ENCODE measurements around the gene SIPA1L3.
"Not testable (repeated sequence)": the region's sequence is repeated elsewhere in the genome, so short reads cannot be mapped to it uniquely, and the experiment has no call there.

SIPA1L3 gene

GRCh38 chr19:38047049-38047438, 140.0 kb downstream of the SIPA1L3 start:
- peak; percentile 51 for DNase-seq

GRCh38 chr19:38047641-38048040, 140.6 kb downstream of the SIPA1L3 start:
- DNase-seq = peak; percentile 34

- peak; percentile 65 for DNase-seq
Measured at GRCh38 chr19:38049105-38049649, 142.2 kb downstream of the SIPA1L3 start.

- no peak for DNase-seq
Measured at GRCh38 chr19:38055010-38055409, 148.0 kb downstream of the SIPA1L3 start.

GRCh38 chr19:38055655-38056521, 148.9 kb downstream of the SIPA1L3 start:
- DNase-seq = no peak

GRCh38 chr19:38056646-38057045, 149.6 kb downstream of the SIPA1L3 start:
- no peak for DNase-seq

GRCh38 chr19:38057959-38058690, 151.1 kb downstream of the SIPA1L3 start:
- DNase-seq = no peak

- DNase-seq = peak; percentile 59
Measured at GRCh38 chr19:38059897-38060296, 152.9 kb downstream of the SIPA1L3 start.

DNA sequence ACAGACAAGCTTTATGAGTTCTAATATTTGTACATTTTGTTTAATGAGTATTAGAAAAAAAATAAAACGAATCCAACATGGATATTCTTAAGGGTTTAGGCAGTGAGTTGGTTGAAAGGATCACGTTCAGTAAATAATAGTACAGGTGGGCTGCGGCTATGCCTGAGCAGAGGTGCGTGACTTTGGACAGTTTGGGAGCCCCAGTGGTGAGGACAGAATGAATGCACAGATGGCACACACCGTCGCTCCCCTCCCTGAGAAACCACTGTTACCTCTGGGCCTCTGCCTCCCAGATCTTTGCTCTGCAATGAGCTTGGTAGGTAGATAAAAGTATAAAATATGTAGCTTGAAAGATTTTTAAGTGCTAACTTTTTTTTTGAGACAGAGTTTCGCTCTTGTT, 153.3 kb downstream of the SIPA1L3 start:
- peak; percentile 23 for DNase-seq

DNA sequence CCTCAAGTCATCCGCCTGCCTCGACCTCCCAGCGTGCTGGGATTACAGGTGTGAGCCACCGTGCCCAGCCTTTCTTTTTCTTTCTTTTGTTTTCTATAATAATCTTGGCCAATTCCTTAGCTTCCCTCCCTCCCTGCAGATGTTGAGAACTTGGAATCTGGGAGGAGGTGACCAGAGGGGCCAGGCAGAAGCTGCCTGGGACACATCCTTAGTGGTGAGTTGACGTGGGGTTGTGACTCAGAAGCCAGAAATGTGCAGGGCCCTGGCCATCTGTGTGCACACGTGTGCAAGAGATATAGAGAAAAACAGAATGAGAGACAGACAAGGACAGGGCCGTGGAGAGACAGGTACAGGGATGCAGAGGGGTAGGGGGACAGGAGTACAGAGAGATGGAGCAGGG, 154.3 kb downstream of the SIPA1L3 start:
- no peak for DNase-seq

GRCh38 chr19:38062959-38063761, 156.2 kb downstream of the SIPA1L3 start:
- no peak for DNase-seq

DNA sequence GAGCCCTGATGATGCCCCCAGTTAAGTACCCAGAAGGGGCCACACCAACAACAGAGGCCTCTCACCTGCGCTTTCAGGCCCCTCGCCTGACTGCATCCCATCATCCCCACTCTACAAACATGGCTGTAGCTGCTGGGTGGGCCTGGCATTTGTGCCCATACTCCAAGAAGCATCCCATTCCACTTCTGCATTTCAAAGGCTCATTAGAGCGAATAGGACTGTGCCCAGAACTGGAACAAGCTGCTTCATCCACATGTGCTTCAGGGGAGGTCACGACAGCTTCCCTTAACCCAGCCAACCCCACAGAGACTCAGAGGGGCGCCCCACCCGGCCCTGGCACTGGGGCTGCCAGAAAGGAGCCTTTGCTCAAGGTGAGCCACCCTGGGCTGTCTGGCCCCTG, 156.9 kb downstream of the SIPA1L3 start:
- no peak for DNase-seq

DNA sequence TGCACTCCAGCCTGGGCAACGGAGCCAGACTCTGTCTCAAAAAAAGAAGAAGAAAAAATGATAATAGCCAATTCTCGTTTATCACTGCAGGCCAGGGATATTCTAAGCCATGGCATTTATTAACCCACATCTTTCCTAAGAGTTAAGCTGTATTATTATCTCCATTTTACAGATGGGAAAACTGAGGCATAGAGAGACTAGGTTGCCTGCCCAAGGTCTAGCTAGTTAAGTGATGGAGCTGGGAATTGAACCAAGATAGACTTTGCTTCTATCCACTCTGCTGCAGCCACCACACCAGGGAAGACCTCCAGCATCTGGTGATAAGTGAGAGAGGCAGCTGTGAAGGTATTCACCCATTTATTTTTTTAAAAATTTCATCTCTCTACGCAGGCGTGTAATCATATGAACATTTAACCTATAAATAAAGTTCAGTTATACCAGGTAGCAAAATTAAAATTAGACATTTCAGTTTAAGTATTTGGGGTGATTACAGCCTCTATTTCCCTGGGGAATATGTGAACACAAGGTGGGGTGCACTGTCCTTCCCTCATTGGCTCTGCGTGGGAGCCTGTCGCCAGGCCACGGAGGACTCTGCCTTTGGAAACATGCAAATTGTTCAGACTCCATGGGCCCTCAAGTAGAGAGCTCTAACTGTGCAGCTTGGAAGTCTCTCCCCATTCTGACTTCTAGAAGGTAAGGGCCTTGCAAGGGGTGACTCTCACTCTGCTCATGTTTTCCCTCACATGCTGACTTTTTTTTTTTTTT, 157.8 kb downstream of the SIPA1L3 start:
- no peak for DNase-seq

- DNase-seq = not testable (repeated sequence)
Measured at GRCh38 chr19:38065775-38066174, 158.8 kb downstream of the SIPA1L3 start.

GRCh38 chr19:38068826-38069225, 161.8 kb downstream of the SIPA1L3 start:
- DNase-seq = no peak

GRCh38 chr19:38070573-38070972, 163.6 kb downstream of the SIPA1L3 start:
- DNase-seq = no peak

- DNase-seq = not testable (repeated sequence)
Measured at GRCh38 chr19:38071054-38071453, 164.0 kb downstream of the SIPA1L3 start.

GRCh38 chr19:38071647-38072046, 164.6 kb downstream of the SIPA1L3 start:
- no peak for DNase-seq

DNA sequence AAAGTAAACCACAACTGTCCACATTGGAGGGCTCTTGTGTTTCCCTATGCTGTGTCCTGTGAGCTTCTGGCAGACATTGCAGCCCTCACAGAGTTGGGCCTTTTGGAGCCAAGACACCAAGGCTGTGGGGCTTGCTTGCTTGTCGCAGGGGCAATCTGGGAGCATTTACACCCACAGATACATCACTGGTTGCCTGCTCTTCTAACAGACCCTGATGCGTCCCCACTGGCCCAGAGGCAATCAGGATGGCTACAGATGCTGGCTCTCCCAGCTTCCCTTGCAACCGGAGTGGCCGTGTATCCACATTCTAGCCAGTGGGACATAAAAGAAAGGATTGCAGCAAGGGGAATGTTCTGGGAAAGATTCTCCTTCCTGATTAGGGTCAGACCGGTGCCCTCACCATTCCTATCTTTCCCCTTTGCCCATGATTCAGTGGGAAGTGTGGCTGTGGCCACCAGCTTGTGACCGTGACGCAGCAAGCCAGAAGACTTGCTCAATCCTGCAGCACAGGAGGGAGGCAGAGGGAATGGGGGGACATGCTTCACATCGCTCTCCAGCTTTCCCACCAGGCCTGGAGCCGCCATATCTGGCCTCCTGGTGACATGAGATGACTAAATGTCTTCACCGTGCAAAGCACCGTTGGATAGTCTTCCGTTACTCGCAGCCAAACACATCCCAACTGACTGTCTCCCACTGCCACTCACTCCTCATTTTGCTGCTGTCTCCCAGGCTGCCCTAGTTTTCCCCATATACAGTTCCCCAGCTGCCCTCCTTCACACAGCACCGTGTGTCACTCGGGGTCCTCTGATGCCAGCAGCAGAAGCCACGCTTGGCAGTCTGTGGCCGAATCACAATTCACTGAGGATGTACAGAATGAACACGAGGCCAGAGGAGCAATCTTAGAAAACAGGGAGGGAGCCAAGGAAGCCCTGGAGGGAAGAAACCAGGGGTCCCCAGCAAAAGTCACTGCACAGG, 166.1 kb downstream of the SIPA1L3 start:
- DNase-seq = no peak

GRCh38 chr19:38073841-38074685, 167.1 kb downstream of the SIPA1L3 start:
- no peak for DNase-seq
